IMR-90 (cell line): Measurements from ENCODE around the gene PFN1.
A peak's percentile ranks its signal among the peaks of the same experiment; 100 is the strongest.

ENCODE experiments used
- CHD1 ChIP-seq: IDR thresholded peaks from 2 replicates; pipeline ENCODE4 v1.6.1; 2012; ENCODE audit warnings: low read depth, low read length, improper control_type of control experiment
- MAZ ChIP-seq: IDR thresholded peaks from 2 replicates; pipeline ENCODE4 v1.6.1; 2012; ENCODE audit warnings: low read depth, mild to moderate bottlenecking, low read length, improper control_type of control experiment, moderate library complexity, borderline replicate concordance
- NFE2L2 ChIP-seq: fragments of 150-350 bp; IDR thresholded peaks from 2 replicates; pipeline ENCODE4 v1.6.1; 2016; ENCODE audit warnings: low read depth, mild to moderate bottlenecking, low read length
- POLR2A ChIP-seq: IDR thresholded peaks from 2 replicates; pipeline ENCODE4 v1.6.1; 2012; ENCODE audit warnings: mild to moderate bottlenecking, low read depth, low read length
- RAD21 ChIP-seq: IDR thresholded peaks from 2 replicates; pipeline ENCODE4 v1.6.1; 2012; ENCODE audit warnings: low read length, improper control_type of control experiment
- RFX5 ChIP-seq: IDR thresholded peaks from 2 replicates; pipeline ENCODE4 v1.8.0; 2012; ENCODE audit warnings: low read depth, mild to moderate bottlenecking, low read length, moderate library complexity
- SMC3 ChIP-seq: fragments of 150-350 bp; IDR thresholded peaks from 2 replicates; pipeline ENCODE4 v1.6.1; 2016; ENCODE audit warnings: low read depth, mild to moderate bottlenecking, antibody characterized with exemption, low read length, moderate library complexity
- USF2 ChIP-seq: fragments of 150-350 bp; IDR thresholded peaks from 2 replicates; pipeline ENCODE4 v1.6.1; 2017; ENCODE audit warnings: mild to moderate bottlenecking, antibody characterized with exemption, low read length, low read depth
- TF ChIP-seq, protein P1 (sequence below): conservative IDR thresholded peaks from 2 replicates; pipeline ENCODE4 v1.5.1; 2012; ENCODE audit warnings: mild to moderate bottlenecking, low read depth, low read length, improper control_type of control experiment
- TF ChIP-seq, protein P2 (sequence below): fragments of 150-350 bp; IDR thresholded peaks from 2 replicates; pipeline ENCODE4 v1.6.1; 2016; ENCODE audit warnings: low read depth, mild to moderate bottlenecking, low read length, moderate library complexity, borderline replicate concordance

GRCh38 chr17:4895657-4896331, 52.5 kb downstream of the PFN1 start:
- TF ChIP-seq, protein P1, sequence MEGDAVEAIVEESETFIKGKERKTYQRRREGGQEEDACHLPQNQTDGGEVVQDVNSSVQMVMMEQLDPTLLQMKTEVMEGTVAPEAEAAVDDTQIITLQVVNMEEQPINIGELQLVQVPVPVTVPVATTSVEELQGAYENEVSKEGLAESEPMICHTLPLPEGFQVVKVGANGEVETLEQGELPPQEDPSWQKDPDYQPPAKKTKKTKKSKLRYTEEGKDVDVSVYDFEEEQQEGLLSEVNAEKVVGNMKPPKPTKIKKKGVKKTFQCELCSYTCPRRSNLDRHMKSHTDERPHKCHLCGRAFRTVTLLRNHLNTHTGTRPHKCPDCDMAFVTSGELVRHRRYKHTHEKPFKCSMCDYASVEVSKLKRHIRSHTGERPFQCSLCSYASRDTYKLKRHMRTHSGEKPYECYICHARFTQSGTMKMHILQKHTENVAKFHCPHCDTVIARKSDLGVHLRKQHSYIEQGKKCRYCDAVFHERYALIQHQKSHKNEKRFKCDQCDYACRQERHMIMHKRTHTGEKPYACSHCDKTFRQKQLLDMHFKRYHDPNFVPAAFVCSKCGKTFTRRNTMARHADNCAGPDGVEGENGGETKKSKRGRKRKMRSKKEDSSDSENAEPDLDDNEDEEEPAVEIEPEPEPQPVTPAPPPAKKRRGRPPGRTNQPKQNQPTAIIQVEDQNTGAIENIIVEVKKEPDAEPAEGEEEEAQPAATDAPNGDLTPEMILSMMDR, result 0 out of 2 replicates have a peak, but pooled peaks have one; percentile 1
- TF ChIP-seq POLR2A (no peak), SMC3 (no peak), CHD1 (no peak), MAZ (no peak), NFE2L2 (no peak), RAD21 (no peak), USF2 (no peak), RFX5 (no peak)
- TF ChIP-seq, protein P2, sequence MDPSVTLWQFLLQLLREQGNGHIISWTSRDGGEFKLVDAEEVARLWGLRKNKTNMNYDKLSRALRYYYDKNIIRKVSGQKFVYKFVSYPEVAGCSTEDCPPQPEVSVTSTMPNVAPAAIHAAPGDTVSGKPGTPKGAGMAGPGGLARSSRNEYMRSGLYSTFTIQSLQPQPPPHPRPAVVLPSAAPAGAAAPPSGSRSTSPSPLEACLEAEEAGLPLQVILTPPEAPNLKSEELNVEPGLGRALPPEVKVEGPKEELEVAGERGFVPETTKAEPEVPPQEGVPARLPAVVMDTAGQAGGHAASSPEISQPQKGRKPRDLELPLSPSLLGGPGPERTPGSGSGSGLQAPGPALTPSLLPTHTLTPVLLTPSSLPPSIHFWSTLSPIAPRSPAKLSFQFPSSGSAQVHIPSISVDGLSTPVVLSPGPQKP, result no peak
